HG02938 (cell line): ENCODE results near the gene MRGPRX3.

ENCODE experiments used
- ATAC-seq: cut with Tn5 transposase; IDR thresholded peaks from one replicate; pipeline ENCODE4 v1.9.1; 2021; ENCODE audit warnings: mild to moderate bottlenecking, moderate library complexity; ENCODE audit not compliant: unreplicated experiment

Gene MRGPRX3

DNA sequence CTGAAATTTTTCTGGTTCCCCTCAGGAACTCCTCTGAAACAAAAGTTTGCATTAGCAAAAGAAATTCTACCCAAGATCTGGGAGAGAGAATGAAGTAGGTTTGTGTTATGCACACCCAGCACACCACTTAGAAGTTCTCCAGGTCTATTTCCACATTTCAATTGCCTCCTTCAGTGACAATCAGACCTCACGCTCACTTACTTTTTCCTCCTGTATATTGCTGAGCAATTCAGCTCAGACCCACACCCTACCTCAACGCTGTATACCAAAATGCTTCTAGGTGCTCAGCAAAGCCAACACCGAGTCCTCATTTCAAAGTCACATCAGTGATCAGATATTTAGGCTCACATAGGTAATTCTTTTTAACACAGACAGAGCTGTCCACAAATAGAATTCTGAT is 19.2 kb downstream of the MRGPRX3 start:
- no peak for ATAC-seq

DNA sequence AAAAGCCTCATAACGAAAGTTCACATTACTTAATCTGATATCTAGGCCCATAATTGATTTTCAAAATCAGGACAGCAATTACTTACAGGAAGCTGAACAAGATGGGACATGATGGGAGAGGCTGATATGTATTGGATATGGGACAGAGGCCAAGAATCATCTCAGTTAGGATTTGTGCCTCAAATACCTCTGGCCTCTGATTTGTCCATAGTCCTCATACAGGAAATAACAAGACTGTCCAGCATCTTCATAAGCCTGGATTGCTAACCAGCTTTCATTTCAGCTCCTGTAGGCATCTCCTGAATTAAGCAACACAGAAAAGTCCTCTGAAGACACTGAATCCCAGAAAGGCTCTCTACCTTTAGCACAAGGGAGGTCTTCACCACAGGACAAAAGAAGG is 36.0 kb downstream of the MRGPRX3 start:
- ATAC-seq, result no peak

DNA sequence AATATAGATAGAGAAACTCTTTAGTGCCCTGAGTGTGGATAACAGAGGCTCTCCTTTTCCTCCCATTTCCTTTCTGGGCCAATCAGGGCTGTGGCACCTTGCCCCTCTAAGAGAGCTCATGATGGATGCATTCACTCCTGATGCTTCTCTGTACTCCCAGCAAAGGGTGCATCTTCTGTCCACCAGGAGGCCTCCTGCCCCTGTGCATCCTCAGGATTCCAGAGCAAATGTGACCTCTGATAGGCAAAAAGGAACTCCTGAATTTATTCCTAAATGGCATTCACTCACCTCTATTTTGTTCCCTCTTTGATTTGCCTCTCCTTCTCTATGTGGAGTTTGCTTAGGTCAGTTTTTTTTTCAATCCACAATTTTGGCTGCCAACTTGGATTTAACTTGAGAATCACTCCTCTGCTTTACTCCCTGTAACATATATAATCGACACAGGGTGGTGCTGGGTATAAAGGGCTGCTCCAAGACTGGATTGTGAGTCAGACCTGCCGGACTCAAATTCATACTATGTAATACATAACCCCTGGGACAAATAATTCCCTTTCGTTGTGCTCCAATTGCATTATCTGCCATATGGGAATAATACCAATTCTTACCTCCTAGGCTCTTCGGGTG is 39.1 kb downstream of the MRGPRX3 start:
- no peak for ATAC-seq

DNA sequence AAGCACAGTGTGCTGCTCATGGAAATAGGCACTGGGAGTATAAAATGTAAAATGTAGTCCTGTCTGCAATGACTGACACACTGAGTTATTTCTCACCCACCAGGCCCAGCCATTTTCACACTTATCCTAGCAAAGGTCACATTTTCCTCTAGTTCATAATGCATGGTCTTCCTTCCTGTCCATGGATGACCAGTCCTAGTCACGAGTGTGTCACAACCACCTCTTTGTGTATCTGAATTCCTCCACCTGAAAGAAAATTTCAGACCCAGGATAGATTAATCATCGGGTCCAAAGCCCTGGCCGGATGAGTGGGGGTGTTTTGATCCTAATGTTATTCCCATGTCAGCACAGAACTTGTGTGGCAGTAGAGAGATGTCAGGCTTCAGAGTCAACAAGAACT is 40.3 kb downstream of the MRGPRX3 start, which contains the start of gene MRGPRX4:
MRGPRX4 (plus strand) TSS at position 172 of the 400 bp plus-strand sequence. CDS start 420 bp downstream, outside the sequence.
- no peak for ATAC-seq

DNA sequence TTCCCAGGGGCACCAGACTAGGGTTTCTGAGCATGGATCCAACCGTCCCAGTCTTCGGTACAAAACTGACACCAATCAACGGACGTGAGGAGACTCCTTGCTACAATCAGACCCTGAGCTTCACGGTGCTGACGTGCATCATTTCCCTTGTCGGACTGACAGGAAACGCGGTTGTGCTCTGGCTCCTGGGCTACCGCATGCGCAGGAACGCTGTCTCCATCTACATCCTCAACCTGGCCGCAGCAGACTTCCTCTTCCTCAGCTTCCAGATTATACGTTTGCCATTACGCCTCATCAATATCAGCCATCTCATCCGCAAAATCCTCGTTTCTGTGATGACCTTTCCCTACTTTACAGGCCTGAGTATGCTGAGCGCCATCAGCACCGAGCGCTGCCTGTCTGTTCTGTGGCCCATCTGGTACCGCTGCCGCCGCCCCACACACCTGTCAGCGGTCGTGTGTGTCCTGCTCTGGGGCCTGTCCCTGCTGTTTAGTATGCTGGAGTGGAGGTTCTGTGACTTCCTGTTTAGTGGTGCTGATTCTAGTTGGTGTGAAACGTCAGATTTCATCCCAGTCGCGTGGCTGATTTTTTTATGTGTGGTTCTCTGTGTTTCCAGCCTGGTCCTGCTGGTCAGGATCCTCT is 41.0 kb downstream of the MRGPRX3 start:
- no peak for ATAC-seq
